Psoas muscle (tissue), 8 donors: ENCODE data around the gene INSYN2A. TPM values are rescaled to one million over a fixed set of nuclear protein-coding genes. Genes with fewer than 3 reads are reported as not detected.

Experiments
- ATAC-seq, 4 donors: fragments of 200-7000 bp; cut with Tn5 transposase; one replicate each; pipeline ENCODE4 v1.9.1; 2020; ENCODE audit warnings: moderate library complexity in 3 of 4, mild to moderate bottlenecking in 2 of 4
- DNase-seq, 2 donors: peaks; one replicate each; pipeline ENCODE4 v3.0.0-alpha.2; 2020
- H3K27ac ChIP-seq: fragments of 200-600 bp; one replicate; pipeline ENCODE4 v1.8.0; 2022
- H3K27me3 ChIP-seq, 3 donors: fragments of 200-600 bp in 1 of 3; one replicate each; pipeline versions ENCODE4 v1.6.1 to v1.8.0; 2013 to 2022; ENCODE audit warnings: low read length in 2 of 3, mild to moderate bottlenecking in 2 of 3, moderate library complexity in 1 of 3; ENCODE audit not compliant: insufficient read depth in 3 of 3
- H3K36me3 ChIP-seq, 2 donors: fragments of 200-600 bp in 1 of 2; one replicate each; pipeline versions ENCODE4 v1.6.1 to v1.8.0; 2013 to 2022; ENCODE audit warnings: low read depth in 1 of 2, mild to moderate bottlenecking in 1 of 2, moderate library complexity in 1 of 2; ENCODE audit not compliant: insufficient read depth in 1 of 2
- H3K4me1 ChIP-seq: fragments of 200-600 bp; one replicate; pipeline ENCODE4 v1.8.0; 2022
- H3K4me3 ChIP-seq: fragments of 200-600 bp; one replicate; pipeline ENCODE4 v1.8.0; 2022; ENCODE audit warnings: mild to moderate bottlenecking
- H3K9me3 ChIP-seq: fragments of 200-600 bp; one replicate; pipeline ENCODE4 v1.8.0; 2022
- CTCF ChIP-seq: fragments of 200-600 bp; IDR thresholded peaks from one replicate; pipeline ENCODE4 v1.8.0; 2022; ENCODE audit warnings: antibody characterized with exemption
- WGBS, 3 donors: extraction: QIAGEN DNeasy Blood & Tissue Kit; methylation state at CpG; one replicate each; pipeline versions ENCODE4 v1.1.6 to v1.1.7; 2013; 5-methylcytosine and 5-hydroxymethylcytosine counted together
- intact Hi-C, 2 donors: fragments of 100-400 bp; cut with DNase I; formaldehyde crosslinking; loops; one replicate each; pipeline versions ENCODE4 v1.11.0 to v1.14.2; 2022
- polyA plus RNA-seq, 3 donors: library from polyadenylated mRNA; stranded (reverse); fragments of 200-250 nt; gene quantifications; one replicate each; pipeline ENCODE4 v1.2.3, GENCODE V29; 2013
- total RNA-seq, 4 donors: library from RNA; stranded (reverse); fragmentation: NEBNext Ultra II Directional in 2 of 4; extraction: Animal tissue kit (Norgen Biotek cat#: 25700) in 2 of 4; gene quantifications; one replicate each; pipeline versions ENCODE4 v1.2.1 to v1.2.4, GENCODE V29; 2021 to 2023
- donor health status: healthy with polysubstance abuse.
- donor health status: DM: no; HTN: no; CAD: no; lungs with moderate emphysema.
- donor health status: Bipolar disorder and iron deficiency.
- donor health status: healthy.
- donor health status: DM: yes; HTN: yes; CAD: no.
- donor health status: DM: no; HTN: no; CAD: no.
- donor health status: DM: no; HTN: no; CAD: no.
- donor health status: DM: yes; HTN: yes; CAD: no.

Gene INSYN2A
- total and polyA plus RNA-seq, 7 donors, result 0.01 to 0.19 (median 0.10) TPM; not detected in 2

GRCh38 chr10:127210936-127211466, 14.6 kb upstream of the INSYN2A start:
- WGBS, 3 donors, result 71 to 80% (median 73%) methylated on average over 7 of the region's 7 CpGs
- no peaks in the 10 kb centered on the region for H3K36me3 ChIP-seq

GRCh38 chr10:127207081-127207480, 10.7 kb upstream of the INSYN2A start:
- DNase-seq, result no peak

More at GRCh38 chr10:127210936-127211466, 14.6 kb upstream of the INSYN2A start:
- H3K27ac ChIP-seq, result no peak overlapping the region
- no peaks in the 10 kb centered on the region for H3K4me1 ChIP-seq
- no peaks in the 10 kb centered on the region for H3K27me3 ChIP-seq
- ATAC-seq (no peak), DNase-seq (no peak)
- H3K4me3 ChIP-seq, result no peak overlapping the region
- no peaks in the 10 kb centered on the region for H3K9me3 ChIP-seq
- TF ChIP-seq CTCF, result no peak
- intact Hi-C loops, result no loop called here

GRCh38 chr10:127203067-127203466, 6.7 kb upstream of the INSYN2A start:
- H3K27ac ChIP-seq, result no peak overlapping the region
- DNase-seq, result no peak
- intact Hi-C loops, result no loop called here
- ATAC-seq, result no peak
- H3K9me3 ChIP-seq, result no peaks in the 10 kb centered on the region
- 49 to 69% (median 49%) methylated on average over 7 of the region's 7 CpGs for WGBS, 3 donors
- no peak overlapping the region for H3K4me3 ChIP-seq
- H3K36me3 ChIP-seq, result no peaks in the 10 kb centered on the region
- H3K4me1 ChIP-seq, result no peaks in the 10 kb centered on the region
- no peak for TF ChIP-seq CTCF
- no peaks in the 10 kb centered on the region for H3K27me3 ChIP-seq

More at GRCh38 chr10:127207081-127207480, 10.7 kb upstream of the INSYN2A start:
- 84 to 94% (median 85%) methylated on average over 2 of the region's 2 CpGs for WGBS, 3 donors
- no peaks in the 10 kb centered on the region for H3K4me1 ChIP-seq
- H3K4me3 ChIP-seq, result no peak overlapping the region
- no peak for TF ChIP-seq CTCF
- no peaks in the 10 kb centered on the region for H3K36me3 ChIP-seq
- no peak for ATAC-seq
- intact Hi-C loops, result no loop called here
- H3K27ac ChIP-seq, result no peak overlapping the region
- H3K27me3 ChIP-seq, result no peaks in the 10 kb centered on the region
- H3K9me3 ChIP-seq, result no peaks in the 10 kb centered on the region

GRCh38 chr10:127200646-127201045, 4.3 kb upstream of the INSYN2A start:
- no peak for ATAC-seq

More at GRCh38 chr10:127200646-127201045, 4.3 kb upstream of the INSYN2A start:
- DNase-seq, result no peak
- intact Hi-C loops, result no loop called here
- no peaks in the 10 kb centered on the region for H3K4me1 ChIP-seq
- no peaks in the 10 kb centered on the region for H3K36me3 ChIP-seq
- TF ChIP-seq CTCF, result no peak
- 95 to 96% (median 96%) methylated on average over 8 of the region's 8 CpGs for WGBS, 3 donors
- no peak overlapping the region for H3K4me3 ChIP-seq
- no peaks in the 10 kb centered on the region for H3K9me3 ChIP-seq
- peaks cover 0 to 17% (median 8%) of the 10 kb centered on the region in 3 donors for H3K27me3 ChIP-seq
- H3K27ac ChIP-seq, result no peak overlapping the region
